ENCODE data around the gene DUSP16.
"Not testable (repeated sequence)": the region's sequence is repeated elsewhere in the genome, so short reads cannot be mapped to it uniquely, and the experiment has no call there.

The DUSP16 gene

DNA sequence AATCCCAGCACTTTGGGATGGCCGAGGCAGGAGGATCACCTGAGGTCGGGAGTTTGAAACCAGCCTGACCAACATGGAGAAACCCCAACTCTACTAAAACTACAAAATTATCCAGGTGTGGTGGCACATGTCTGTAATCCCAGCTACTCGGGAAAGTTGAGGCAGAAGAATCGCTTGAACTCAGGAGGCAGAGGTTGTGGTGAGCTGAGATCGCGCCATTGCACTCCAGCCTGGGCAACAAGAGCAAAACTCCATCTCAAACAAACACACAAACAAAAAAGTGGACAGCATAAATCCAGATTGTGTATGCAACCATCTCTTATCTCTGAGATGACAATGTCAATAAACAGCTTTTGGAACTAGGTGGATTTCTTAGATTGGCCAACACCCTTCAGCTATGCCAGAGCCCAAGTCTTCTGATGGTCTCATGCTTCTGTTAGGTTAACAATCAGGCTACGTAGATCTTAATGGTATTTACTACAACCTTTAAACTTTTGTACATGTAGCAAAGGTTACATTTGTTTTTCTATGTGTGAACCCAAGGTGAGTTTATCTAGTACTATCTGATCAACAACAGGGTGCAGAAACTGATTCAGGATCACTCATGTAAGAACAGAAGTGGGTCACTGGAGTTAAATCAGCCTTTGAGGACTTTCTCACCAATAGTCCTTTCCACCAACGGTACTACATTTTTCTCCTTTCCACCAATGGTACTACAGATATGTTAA, 73.7 kb downstream of the DUSP16 start:
- no peak for DNase-seq

DNA sequence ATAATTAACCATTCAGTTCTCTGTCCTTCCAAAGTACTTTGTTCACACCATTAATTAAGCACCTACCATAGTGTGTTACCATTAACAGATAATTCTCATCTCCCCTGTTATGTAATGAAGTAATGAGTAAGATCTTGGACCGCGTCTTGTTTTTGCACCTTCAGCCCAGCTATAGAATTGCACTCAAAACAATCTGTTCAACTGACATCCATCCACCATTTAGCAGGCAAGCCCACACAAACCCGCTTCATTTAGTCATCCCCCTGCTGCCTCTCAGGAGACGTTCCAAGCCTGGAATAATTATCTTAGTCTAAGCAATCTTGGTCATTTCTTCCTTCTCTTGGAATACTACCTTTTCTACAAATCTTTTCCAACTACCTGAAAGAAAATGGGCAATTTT, 74.4 kb downstream of the DUSP16 start:
- DNase-seq: no peak

- no peak for DNase-seq
These were observed 75.2 kb downstream of the DUSP16 start for GRCh38 chr12:12487490-12487889.

GRCh38 chr12:12486661-12487240, 75.9 kb downstream of the DUSP16 start:
- DNase-seq: no peak

GRCh38 chr12:12483438-12483837, 79.2 kb downstream of the DUSP16 start:
- DNase-seq: no peak

GRCh38 chr12:12482959-12483358, 79.7 kb downstream of the DUSP16 start:
- DNase-seq: no peak

GRCh38 chr12:12482150-12482761, 80.4 kb downstream of the DUSP16 start:
- DNase-seq: no peak

GRCh38 chr12:12481631-12482030, 81.0 kb downstream of the DUSP16 start:
- DNase-seq: no peak

GRCh38 chr12:12480074-12480473, 82.6 kb downstream of the DUSP16 start:
- DNase-seq: no peak

DNA sequence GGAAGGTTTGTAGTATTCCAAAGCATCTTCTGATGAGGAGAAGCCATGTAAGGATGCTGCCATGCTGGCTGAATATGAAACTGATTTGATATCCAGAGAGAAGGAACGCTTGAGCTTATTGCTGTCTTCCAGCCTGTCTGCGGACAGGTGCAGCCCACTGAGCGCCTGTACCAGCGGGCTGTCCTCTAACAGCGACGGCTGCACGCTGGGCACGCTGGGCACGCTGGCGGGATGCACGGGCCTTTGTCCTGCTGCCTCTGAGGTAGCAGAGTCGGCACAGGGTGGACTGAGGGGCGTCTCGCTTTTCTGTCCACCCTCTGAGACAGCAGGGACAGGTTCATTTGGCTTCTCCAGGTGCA, 85.2 kb downstream of the DUSP16 start:
- DNase-seq: no peak

GRCh38 chr12:12476857-12477531, 85.7 kb downstream of the DUSP16 start:
- DNase-seq: no peak

DNA sequence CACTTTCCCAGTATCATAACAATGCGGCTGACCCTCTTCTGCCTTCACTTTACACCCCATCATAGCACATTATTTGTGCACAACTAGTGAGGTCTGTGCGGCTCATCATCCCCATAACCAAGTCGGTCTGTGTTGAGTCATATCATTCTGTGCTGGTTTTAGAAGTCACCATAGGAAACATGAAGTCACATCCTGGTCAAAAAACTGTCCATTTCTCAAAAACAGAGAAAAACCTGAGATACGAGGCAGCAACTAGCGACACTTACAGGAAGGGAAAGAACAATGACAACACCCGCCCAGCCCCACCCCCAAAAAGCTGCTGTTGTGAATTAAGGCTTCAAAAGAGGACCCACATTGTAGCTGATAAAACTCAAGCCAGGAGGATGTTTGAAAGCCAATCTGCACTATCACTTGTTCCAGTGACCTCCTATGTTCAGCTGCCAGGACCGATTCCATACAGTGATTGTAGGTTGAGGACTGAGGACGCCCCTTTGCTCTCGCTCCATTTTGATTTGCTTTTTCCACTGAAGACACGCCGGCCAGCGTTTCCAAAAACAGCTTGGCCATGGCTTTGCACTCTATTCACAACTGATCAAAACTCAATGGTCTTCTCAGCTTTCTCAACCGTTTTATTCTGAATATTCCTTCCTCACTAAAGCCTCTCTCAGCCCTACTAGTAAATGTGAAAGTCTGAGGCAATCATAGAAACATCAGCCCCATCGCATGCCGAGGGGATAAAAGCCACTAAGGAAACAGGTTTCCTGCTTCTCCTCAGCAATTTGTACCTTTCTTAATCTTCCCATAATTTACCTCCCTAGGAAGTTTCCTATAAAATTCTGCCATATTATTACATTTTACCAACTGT, 87.5 kb downstream of the DUSP16 start:
- DNase-seq: no peak

DNA sequence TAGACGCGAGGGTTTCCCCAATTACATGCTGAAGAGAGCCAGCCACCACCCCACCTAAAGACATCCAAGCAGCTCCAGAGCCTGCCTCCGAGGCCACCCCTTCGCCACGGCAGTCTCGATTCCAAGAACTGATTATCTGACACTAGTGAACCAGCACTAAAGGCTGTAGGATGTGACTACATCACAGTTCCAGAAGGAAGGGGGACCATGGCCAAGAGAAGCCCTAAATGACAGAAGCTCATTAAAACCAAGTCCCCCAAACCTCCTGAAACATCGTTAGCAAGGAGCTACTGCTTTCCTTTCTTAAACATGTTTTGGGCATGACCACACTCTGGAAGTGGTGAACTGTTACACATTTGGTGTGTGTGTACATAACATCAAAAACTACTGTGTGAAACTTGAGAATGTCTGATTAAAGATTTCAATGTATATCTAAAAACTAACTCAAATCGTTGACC, 88.2 kb downstream of the DUSP16 start:
- no peak for DNase-seq

DNA sequence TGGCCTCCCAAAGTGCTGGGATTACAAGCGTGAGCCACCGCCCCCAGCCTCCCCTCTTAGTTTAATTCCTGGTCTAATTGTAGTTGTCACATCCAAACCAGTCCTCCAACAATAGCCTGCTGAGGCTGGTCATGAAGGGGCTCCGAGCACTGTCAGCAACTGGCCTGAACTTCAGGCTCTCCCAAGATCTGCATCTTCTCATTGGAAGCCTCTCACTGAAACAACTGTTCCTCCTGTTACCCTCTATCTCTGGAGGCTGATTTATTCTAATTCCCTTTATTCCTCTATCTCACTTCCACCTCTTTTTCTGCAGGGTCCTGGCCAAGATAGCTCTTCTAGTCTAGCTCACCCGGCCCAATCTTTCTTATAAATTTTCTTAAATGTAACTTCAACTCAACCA, 89.4 kb downstream of the DUSP16 start:
- no peak for DNase-seq

GRCh38 chr12:12471982-12472961, 90.4 kb downstream of the DUSP16 start:
- not testable (repeated sequence) for DNase-seq

- DNase-seq: no peak
These were observed 91.8 kb downstream of the DUSP16 start for GRCh38 chr12:12470751-12471306.

DNA sequence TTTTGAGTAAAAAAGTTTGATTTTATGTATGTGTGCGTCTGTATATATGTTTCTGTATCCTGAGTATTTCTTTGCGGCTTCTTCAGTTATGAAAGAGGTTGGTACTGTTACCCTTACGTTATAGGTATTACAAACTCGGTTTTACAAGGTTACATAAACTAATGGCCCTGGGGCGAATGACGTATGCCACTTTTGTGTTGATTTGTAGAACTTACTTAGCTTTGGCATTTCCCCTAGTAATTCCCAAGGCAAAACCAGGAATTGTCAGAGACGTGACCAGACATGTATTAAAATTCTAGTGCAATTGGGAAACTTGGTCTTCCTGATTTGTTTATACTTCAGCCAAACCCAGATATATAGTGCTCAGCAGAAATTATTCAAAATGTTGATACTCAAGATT, 93.3 kb downstream of the DUSP16 start:
- no peak for DNase-seq

GRCh38 chr12:12468575-12468974, 94.1 kb downstream of the DUSP16 start:
- no peak for DNase-seq

- peak; percentile 51 to 61 for DNase-seq
These were observed 94.9 kb downstream of the DUSP16 start for GRCh38 chr12:12467688-12468261.

- no peak for DNase-seq
These were observed 95.4 kb downstream of the DUSP16 start for GRCh38 chr12:12467264-12467663.

DNA sequence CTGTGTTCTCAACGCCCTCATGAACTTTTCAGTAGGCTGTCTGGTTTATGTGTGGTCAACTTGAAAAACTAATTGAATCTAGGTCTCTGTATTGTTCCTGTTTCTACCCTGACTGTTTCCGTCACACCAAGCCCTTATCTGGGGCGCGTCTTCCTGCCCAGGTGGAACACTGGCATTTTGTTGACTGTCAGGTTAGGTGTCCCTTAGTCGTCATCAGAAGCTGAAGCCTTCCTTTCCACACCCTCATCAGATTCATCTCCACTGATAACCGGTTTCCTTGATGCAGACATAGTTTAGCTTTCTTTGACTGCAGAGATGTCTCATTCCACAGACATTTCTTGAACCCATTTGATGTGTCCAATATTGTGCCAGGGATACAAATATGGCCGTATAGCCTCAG, 96.5 kb downstream of the DUSP16 start:
- DNase-seq: no peak
